Endothelial cell of umbilical vein (primary cell): ENCODE results near the gene LTBP1. TPM values are rescaled to one million over a fixed set of nuclear protein-coding genes. Genes with fewer than 3 reads are reported as not detected.
A peak's percentile ranks its signal among the peaks of the same experiment; 100 is the strongest.

Experiments
- BruUV-seq: library from RNA; stranded (reverse); fragments of 400-500 nt; replicated peaks from 2 replicates; lab custom pipeline; 2021; lab: Mats Ljungman, UMichigan
- CTCF ChIA-PET: fragments of 300-600, 350-600 bp; sonication (Branson Sonifier 250); formaldehyde crosslinking; loops from one replicate; lab custom pipeline; 2021; ENCODE audit warnings: antibody characterized with exemption, inconsistent platforms; lab: Charles Lee
- POLR2A ChIA-PET: fragments of 300-600, 350-600 bp; sonication (Branson Sonifier 250); formaldehyde crosslinking; loops from one replicate; lab custom pipeline; 2021; ENCODE audit warnings: antibody characterized with exemption, inconsistent platforms; lab: Charles Lee
- DNase-seq: peaks from one replicate; pipeline ENCODE4 v3.0.0-alpha.2; 2011; ENCODE audit warnings: low read depth, low spot score
- FAIRE-seq: peaks from 2 replicates; lab custom pipeline; 2011; peaks lifted over from hg19 to GRCh38; lab: Jason Lieb, UNC
- H2AFZ ChIP-seq: 2 replicates; pipeline ENCODE4 v1.6.0; 2012; ENCODE audit warnings: low read depth, low read length, control low read depth, inconsistent platforms
- H3K27ac ChIP-seq: 2 replicates; pipeline ENCODE4 v1.5.1; 2011; ENCODE audit warnings: low read depth, mild to moderate bottlenecking, control low read depth, low read length, moderate library complexity; ENCODE audit not compliant: insufficient read depth
- H3K27me3 ChIP-seq, 2 experiments: 2 replicates each; pipeline versions ENCODE4 v1.6.0 to v1.6.1; 2011; ENCODE audit warnings: low read length in 2 of 2, mixed read lengths in 1 of 2; ENCODE audit not compliant: control insufficient read depth in 2 of 2, insufficient read depth in 2 of 2
- H3K36me3 ChIP-seq, 2 experiments: 2 replicates in 1 of 2; 3 replicates in 1 of 2; pipeline ENCODE4 v1.5.1; 2011; ENCODE audit warnings: low read length in 2 of 2, mild to moderate bottlenecking in 1 of 2, moderate library complexity in 1 of 2; ENCODE audit not compliant: control insufficient read depth in 2 of 2, insufficient read depth in 2 of 2; ENCODE audit errors: extremely low read depth in 1 of 2
- H3K4me1 ChIP-seq: 3 replicates; pipeline ENCODE4 v1.5.1; 2011; ENCODE audit warnings: mild to moderate bottlenecking, low read length; ENCODE audit not compliant: control insufficient read depth, insufficient read depth; ENCODE audit errors: extremely low read depth
- H3K4me2 ChIP-seq: 2 replicates; pipeline ENCODE4 v1.6.1; 2011; ENCODE audit warnings: low read length, control low read depth, mixed read lengths; ENCODE audit not compliant: insufficient read depth
- H3K4me3 ChIP-seq, 3 experiments: fragments of 200-600 bp in 1 of 3; sonication (generic), shearing (Covaris generic) in 1 of 3; replicated peaks in 1 of 3; 2 replicates each; pipeline ENCODE4 v1.5.1; 2011 to 2016; ENCODE audit warnings: control low read depth in 3 of 3, low read length in 3 of 3, mild to moderate bottlenecking in 2 of 3, inconsistent platforms in 1 of 3, low read depth in 1 of 3, moderate library complexity in 1 of 3; ENCODE audit not compliant: insufficient read depth in 1 of 3
- H3K79me2 ChIP-seq: 2 replicates; pipeline ENCODE4 v1.6.0; 2012; ENCODE audit warnings: low read length, inconsistent platforms; ENCODE audit not compliant: control insufficient read depth, insufficient read depth
- H3K9ac ChIP-seq: replicated peaks from 2 replicates; pipeline ENCODE3; 2011; ENCODE audit warnings: low read length, control low read depth; ENCODE audit not compliant: insufficient read depth; ENCODE audit errors: extremely low read depth
- H3K9me1 ChIP-seq: replicated peaks from 3 replicates; pipeline ENCODE4 v1.6.0; 2011; ENCODE audit warnings: mild to moderate bottlenecking, low read length; ENCODE audit not compliant: control insufficient read depth, insufficient read depth; ENCODE audit errors: extremely low read depth
- H3K9me3 ChIP-seq: replicated peaks from 2 replicates; pipeline ENCODE4 v1.5.1; 2012; ENCODE audit warnings: low read length, inconsistent platforms; ENCODE audit not compliant: control insufficient read depth, insufficient read depth
- H4K20me1 ChIP-seq: replicated peaks from 2 replicates; pipeline ENCODE3; 2011; ENCODE audit warnings: mild to moderate bottlenecking, low read length; ENCODE audit not compliant: control insufficient read depth, insufficient read depth; ENCODE audit errors: extremely low read depth
- CTCF ChIP-seq, 2 donors: IDR thresholded peaks; 1 replicate in 1 of 2; 2 replicates in 1 of 2; pipeline ENCODE4 v1.5.1; 2011; ENCODE audit warnings: low read length in 2 of 2, mild to moderate bottlenecking in 2 of 2, moderate library complexity in 2 of 2, control low read depth in 1 of 2, inconsistent platforms in 1 of 2, low read depth in 1 of 2; ENCODE audit not compliant: insufficient read depth in 1 of 2; ENCODE audit errors: extremely low read depth in 1 of 2
- EZH2 ChIP-seq: IDR thresholded peaks from 2 replicates; pipeline ENCODE4 v1.6.1; 2012; ENCODE audit warnings: borderline replicate concordance, low read depth, mild to moderate bottlenecking, moderate library complexity, low read length, inconsistent platforms; ENCODE audit not compliant: severe bottlenecking
- FOS ChIP-seq: IDR thresholded peaks from 2 replicates; pipeline ENCODE4 v1.6.1; 2011; ENCODE audit warnings: mild to moderate bottlenecking, low read length, moderate library complexity, borderline replicate concordance; ENCODE audit not compliant: insufficient read depth
- GATA2 ChIP-seq: IDR thresholded peaks from 2 replicates; pipeline ENCODE4 v1.7.0; 2011; ENCODE audit warnings: low read depth, mild to moderate bottlenecking, moderate library complexity, mixed read lengths, low read length; ENCODE audit not compliant: insufficient read length, insufficient read depth
- JUN ChIP-seq: IDR thresholded peaks from 2 replicates; pipeline ENCODE4 v1.6.1; 2011; ENCODE audit warnings: borderline replicate concordance, low read depth; ENCODE audit not compliant: insufficient read length, insufficient read depth
- MYC ChIP-seq: IDR thresholded peaks from one replicate; pipeline ENCODE4 v1.6.1; 2011; ENCODE audit warnings: mild to moderate bottlenecking, low read depth, low read length
- POLR2A ChIP-seq: IDR thresholded peaks from 2 replicates; pipeline ENCODE4 v1.6.1; 2012; ENCODE audit warnings: low read depth, mild to moderate bottlenecking, control low read depth, low read length
- POLR2AphosphoS5 ChIP-seq: IDR thresholded peaks from 2 replicates; pipeline ENCODE4 v1.6.1; 2012; ENCODE audit warnings: low read depth, mild to moderate bottlenecking, control low read depth, low read length, moderate library complexity; ENCODE audit not compliant: insufficient read depth
- dilution Hi-C: fragments of 300-500 bp; cut with MboI; formaldehyde crosslinking; loops from one replicate; pipeline ENCODE4 v1.15.0; 2019; ENCODE audit warnings: low sequenced_read_pairs; ENCODE audit not compliant: extremely low pct_ligation_motif_present
- intact Hi-C: fragments of 100-400 bp; cut with micrococcal nuclease; formaldehyde crosslinking; loops from one replicate; pipeline ENCODE4 v1.10.0; 2022
- polyA plus RNA-seq, 4 experiments: library from polyadenylated mRNA; depleted of rRNA in 3 of 4; stranded (reverse) in 3 of 4; unstranded in 1 of 4; fragments of >200 nt; gene quantifications; 2 replicates each; pipeline versions ENCODE4 v1.2.1 to v1.2.3, GENCODE V29; 2011 to 2012; ENCODE audit warnings: missing spikeins in 1 of 4
- total RNA-seq: library from RNA; stranded (reverse); gene quantifications from 2 replicates; pipeline ENCODE4 v1.2.3, GENCODE V29; 2021
- TF ChIP-seq, protein P1 (sequence below): IDR thresholded peaks from 2 replicates; pipeline ENCODE4 v1.6.1; 2011; ENCODE audit not compliant: insufficient read depth, insufficient read length

The LTBP1 gene
- total and polyA plus RNA-seq, 2 donors (not counting 3 experiments of a cell fraction or from before 2014, with no cell fraction given), result 57.4 to 68.2 TPM

GRCh38 chr2:32949260-32949659 is 2.5 kb downstream of the LTBP1 start:
- no TSS peak for BruUV-seq
- TF ChIP-seq JUN (no peak), POLR2AphosphoS5 (no peak), EZH2 (no peak), GATA2 (no peak), CTCF (IDR thresholded peaks at IDR 0.05; ENCODE audit: extremely low read depth in 1 of 2, insufficient read depth in 1 of 2, low read depth in 1 of 2, low read length in 2 of 2) (no peak), POLR2A (no peak), FOS (no peak), MYC (no peak)
- TF ChIP-seq, protein P1, sequence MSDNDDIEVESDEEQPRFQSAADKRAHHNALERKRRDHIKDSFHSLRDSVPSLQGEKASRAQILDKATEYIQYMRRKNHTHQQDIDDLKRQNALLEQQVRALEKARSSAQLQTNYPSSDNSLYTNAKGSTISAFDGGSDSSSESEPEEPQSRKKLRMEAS, result no peak
- DNase-seq, result no peak
- dilution Hi-C loops, result no loop called here
- Histone ChIP-seq H3K79me2 (peaks cover 14% of the 10 kb centered on the region), H3K9me1 (no peaks in the 10 kb centered on the region), H3K9me3 (no peaks in the 10 kb centered on the region), H3K4me1 (peaks cover 10% of the 10 kb centered on the region), H2AFZ (no peak overlapping the region), H3K4me2 (peak overlapping the region; percentile 54), H3K36me3 (no peaks in the 10 kb centered on the region), H4K20me1 (no peaks in the 10 kb centered on the region), H3K27me3 (no peaks in the 10 kb centered on the region), H3K27ac (no peak overlapping the region), H3K9ac (no peak overlapping the region), H3K4me3 (no peak overlapping the region)
- ChIA-PET CTCF (interaction anchor here (3.0 kb wide), 1 partner anchor 84 kb away, joined by 13 read pairs; no protein-coding TSS in a partner anchor), POLR2A (no interaction called here)
- peak; percentile 49 for FAIRE-seq
- intact Hi-C loops, result loop anchor here (5.0 kb wide), 2 partner anchors 123 to 318 kb away; no protein-coding TSS in a partner anchor
